Smooth muscle cell (in vitro differentiated cells): ENCODE measurements around the gene C16orf78. TPM values are rescaled to one million over a fixed set of nuclear protein-coding genes. Genes with fewer than 3 reads are reported as not detected.

ENCODE experiments used
- DNase-seq: peaks from one replicate; lab custom pipeline; 2025; ENCODE audit not compliant: unreplicated experiment; lab: John Stamatoyannopoulos, UW
- H2AFZ ChIP-seq: fragments of 200-600 bp; sonication (generic); 2 replicates; pipeline ENCODE4 v1.6.0; 2016; ENCODE audit warnings: antibody characterized with exemption, low read depth, mild to moderate bottlenecking
- H3F3A ChIP-seq: fragments of 200-600 bp; sonication (generic); 2 replicates; pipeline ENCODE4 v1.6.0; 2017; ENCODE audit warnings: antibody characterized with exemption, low read depth
- H3K27ac ChIP-seq: fragments of 200-600 bp; sonication (generic); 2 replicates; pipeline ENCODE4 v1.5.1; 2016; ENCODE audit warnings: low read depth, mild to moderate bottlenecking
- H3K27me3 ChIP-seq: fragments of 200-600 bp; sonication (generic); 2 replicates; pipeline ENCODE4 v1.6.1; 2016; ENCODE audit warnings: low read depth, mild to moderate bottlenecking
- H3K36me3 ChIP-seq: fragments of 200-600 bp; sonication (generic); 2 replicates; pipeline ENCODE4 v1.5.1; 2016; ENCODE audit warnings: low read depth
- H3K4me1 ChIP-seq: fragments of 200-600 bp; sonication (generic); 2 replicates; pipeline ENCODE4 v1.5.1; 2016; ENCODE audit warnings: low read depth
- H3K4me2 ChIP-seq: fragments of 200-600 bp; sonication (generic); 2 replicates; pipeline ENCODE4 v1.6.0; 2016; ENCODE audit warnings: mild to moderate bottlenecking
- H3K4me3 ChIP-seq: fragments of 200-600 bp; sonication (generic); 2 replicates; pipeline ENCODE4 v1.5.1; 2016; ENCODE audit warnings: mild to moderate bottlenecking
- H3K79me2 ChIP-seq: fragments of 200-600 bp; sonication (generic); 2 replicates; pipeline ENCODE4 v1.6.0; 2016; ENCODE audit warnings: low read depth, mild to moderate bottlenecking
- H3K9ac ChIP-seq: fragments of 200-600 bp; sonication (generic); 2 replicates; pipeline ENCODE4 v1.6.0; 2016; ENCODE audit warnings: low read depth
- H3K9me3 ChIP-seq: fragments of 200-600 bp; sonication (generic); replicated peaks from 2 replicates; pipeline ENCODE4 v1.5.1; 2016; ENCODE audit warnings: low read depth
- H4K20me1 ChIP-seq: fragments of 200-600 bp; sonication (generic); 2 replicates; pipeline ENCODE4 v1.6.0; 2016; ENCODE audit warnings: low read depth
- WGBS: methylation state at CpG from one replicate; pipeline ENCODE4 v1.1.7; 2016; ENCODE audit warnings: low lambda C conversion rate; 5-methylcytosine and 5-hydroxymethylcytosine counted together
- polyA plus RNA-seq: library from polyadenylated mRNA; unstranded; fragments of >200 nt; fragmentation: Nextera tagmentation; extraction: Ambion mirVana; gene quantifications from 2 replicates; pipeline ENCODE4 v1.2.1, GENCODE V29; 2016
- total RNA-seq: library from RNA; depleted of rRNA; stranded (reverse); fragments of >200 nt; gene quantifications from 2 replicates; pipeline ENCODE4 v1.2.3, GENCODE V29; 2014
- TF ChIP-seq, protein P1 (sequence below): fragments of 200-600 bp; sonication (generic); IDR thresholded peaks from 2 replicates; pipeline ENCODE4 v1.5.1; 2017; ENCODE audit warnings: borderline replicate concordance, mild to moderate bottlenecking, antibody characterized with exemption; ENCODE audit not compliant: insufficient read depth, poor library complexity, severe bottlenecking

C16orf78 gene
- total and polyA plus RNA-seq, 2 experiments from 2014 or later = not detected

DNA sequence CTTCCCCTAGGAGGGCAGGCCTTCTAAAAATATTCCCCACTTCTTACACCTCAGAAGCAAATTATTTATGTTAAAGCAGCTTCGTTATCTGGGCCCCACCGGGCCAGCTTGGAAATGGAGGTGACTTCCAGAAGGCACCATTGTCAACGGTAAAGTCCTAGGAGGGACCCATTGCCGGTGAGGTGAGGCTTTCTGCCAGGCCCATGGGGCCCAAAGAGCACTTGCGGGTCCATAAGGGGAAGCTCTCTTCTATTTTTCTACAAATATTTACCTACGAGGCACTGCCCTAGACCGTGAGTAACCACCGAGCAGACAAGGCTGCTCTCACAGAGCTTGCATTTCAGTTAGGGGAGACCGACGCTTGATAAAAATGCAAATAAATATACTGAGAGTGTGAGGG lies 41.5 kb downstream of the C16orf78 start:
- no peak for DNase-seq
- H3F3A ChIP-seq = no peaks in the 10 kb centered on the region

DNA sequence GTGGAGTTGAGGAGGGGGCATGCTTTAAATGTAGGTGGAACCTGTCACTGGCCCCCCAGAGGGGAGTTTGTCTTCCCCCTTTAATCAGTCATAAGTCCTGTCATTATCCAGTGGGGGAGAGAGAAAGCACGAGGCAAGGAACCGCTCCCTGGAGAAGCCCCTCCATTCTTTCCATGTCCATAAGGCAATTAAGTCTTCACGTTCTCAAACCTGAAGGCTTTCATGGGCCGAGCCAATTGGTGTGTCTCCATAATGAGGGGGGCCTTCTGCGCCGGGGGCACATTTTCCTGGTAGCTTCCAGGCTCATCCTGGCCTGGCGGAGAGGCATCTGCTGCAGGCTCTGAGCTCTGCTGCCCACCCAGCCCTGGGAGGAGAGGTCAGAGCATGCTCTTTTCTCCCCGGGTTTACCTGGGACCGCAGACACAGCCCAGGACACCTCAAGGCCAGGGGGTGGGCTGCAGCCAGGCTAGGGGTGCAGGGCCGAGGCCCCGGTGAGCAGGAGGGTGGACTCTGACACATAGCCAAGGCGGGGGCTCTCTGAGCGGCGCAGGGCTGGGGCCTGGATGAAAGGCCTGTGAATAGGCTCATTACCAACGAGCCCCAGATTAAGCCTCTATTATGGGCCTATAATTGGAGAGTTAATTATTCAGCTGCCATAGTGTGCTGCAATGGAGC lies 42.5 kb downstream of the C16orf78 start:
- Histone ChIP-seq H3F3A (no peaks in the 10 kb centered on the region), H3K9me3 (no peaks in the 10 kb centered on the region), H3K4me2 (no peak overlapping the region), H3K4me3 (no peak overlapping the region), H3K79me2 (no peaks in the 10 kb centered on the region), H3K27ac (no peak overlapping the region), H3K36me3 (no peaks in the 10 kb centered on the region), H3K4me1 (no peaks in the 10 kb centered on the region), H3K9ac (no peak overlapping the region), H4K20me1 (no peaks in the 10 kb centered on the region), H3K27me3 (no peaks in the 10 kb centered on the region), H2AFZ (no peak overlapping the region)
- TF ChIP-seq, protein P1, sequence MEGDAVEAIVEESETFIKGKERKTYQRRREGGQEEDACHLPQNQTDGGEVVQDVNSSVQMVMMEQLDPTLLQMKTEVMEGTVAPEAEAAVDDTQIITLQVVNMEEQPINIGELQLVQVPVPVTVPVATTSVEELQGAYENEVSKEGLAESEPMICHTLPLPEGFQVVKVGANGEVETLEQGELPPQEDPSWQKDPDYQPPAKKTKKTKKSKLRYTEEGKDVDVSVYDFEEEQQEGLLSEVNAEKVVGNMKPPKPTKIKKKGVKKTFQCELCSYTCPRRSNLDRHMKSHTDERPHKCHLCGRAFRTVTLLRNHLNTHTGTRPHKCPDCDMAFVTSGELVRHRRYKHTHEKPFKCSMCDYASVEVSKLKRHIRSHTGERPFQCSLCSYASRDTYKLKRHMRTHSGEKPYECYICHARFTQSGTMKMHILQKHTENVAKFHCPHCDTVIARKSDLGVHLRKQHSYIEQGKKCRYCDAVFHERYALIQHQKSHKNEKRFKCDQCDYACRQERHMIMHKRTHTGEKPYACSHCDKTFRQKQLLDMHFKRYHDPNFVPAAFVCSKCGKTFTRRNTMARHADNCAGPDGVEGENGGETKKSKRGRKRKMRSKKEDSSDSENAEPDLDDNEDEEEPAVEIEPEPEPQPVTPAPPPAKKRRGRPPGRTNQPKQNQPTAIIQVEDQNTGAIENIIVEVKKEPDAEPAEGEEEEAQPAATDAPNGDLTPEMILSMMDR = no peak
- no peak for DNase-seq
- 96% methylated on average over 15 of the region's 15 CpGs for WGBS

More for the DNA sequence above, 41.5 kb downstream of the C16orf78 start:
- H3K36me3 ChIP-seq = no peaks in the 10 kb centered on the region
- no peak overlapping the region for H3K4me2 ChIP-seq
- TF ChIP-seq, protein P1 = no peak
- H3K9me3 ChIP-seq = no peaks in the 10 kb centered on the region
- H3K4me3 ChIP-seq = no peak overlapping the region
- H3K27ac ChIP-seq = no peak overlapping the region
- no peak overlapping the region for H2AFZ ChIP-seq
- no peak overlapping the region for H3K9ac ChIP-seq
- H4K20me1 ChIP-seq = no peaks in the 10 kb centered on the region
- H3K27me3 ChIP-seq = no peaks in the 10 kb centered on the region
- H3K4me1 ChIP-seq = no peaks in the 10 kb centered on the region
- WGBS = 95% methylated on average over 10 of the region's 10 CpGs
- H3K79me2 ChIP-seq = no peaks in the 10 kb centered on the region

DNA sequence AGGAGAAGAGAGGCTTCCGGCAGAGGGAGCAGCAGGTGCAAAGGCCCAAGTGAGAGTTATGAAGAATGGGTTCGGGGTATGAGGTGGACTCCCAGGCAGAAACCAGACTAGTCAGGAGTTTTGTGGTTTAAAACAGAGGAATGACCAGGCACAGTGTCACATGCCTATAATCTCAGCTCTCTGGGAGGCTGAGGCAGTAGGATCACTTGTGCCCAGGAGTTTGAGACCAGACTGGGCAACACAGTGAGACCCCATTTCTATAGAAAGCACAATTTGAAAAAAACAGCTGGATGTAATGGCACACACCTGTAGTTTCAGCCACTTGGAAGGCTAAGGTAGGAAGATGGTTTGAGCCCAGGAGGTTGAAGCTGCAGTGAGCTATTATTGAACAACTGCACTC lies 43.8 kb downstream of the C16orf78 start:
- DNase-seq = no peak
- H3K4me1 ChIP-seq = no peaks in the 10 kb centered on the region
- 100% methylated on average over 2 of the region's 2 CpGs for WGBS
- no peak overlapping the region for H3K27ac ChIP-seq
- no peaks in the 10 kb centered on the region for H4K20me1 ChIP-seq
- no peak overlapping the region for H2AFZ ChIP-seq
- H3K27me3 ChIP-seq = no peaks in the 10 kb centered on the region
- TF ChIP-seq, protein P1 = no peak
- no peaks in the 10 kb centered on the region for H3K36me3 ChIP-seq
- no peaks in the 10 kb centered on the region for H3K79me2 ChIP-seq
- H3K9ac ChIP-seq = no peak overlapping the region
- no peaks in the 10 kb centered on the region for H3K9me3 ChIP-seq
- H3F3A ChIP-seq = no peaks in the 10 kb centered on the region
- no peak overlapping the region for H3K4me3 ChIP-seq
- H3K4me2 ChIP-seq = no peak overlapping the region

- no peak overlapping the region for H3K9ac ChIP-seq
- no peak overlapping the region for H2AFZ ChIP-seq
- no peaks in the 10 kb centered on the region for H3K79me2 ChIP-seq
- TF ChIP-seq, protein P1 = no peak
- H3K4me3 ChIP-seq = no peak overlapping the region
- WGBS = 88% methylated on average over 13 of the region's 13 CpGs
- H3F3A ChIP-seq = no peaks in the 10 kb centered on the region
- H3K27ac ChIP-seq = no peak overlapping the region
- no peaks in the 10 kb centered on the region for H3K36me3 ChIP-seq
- no peaks in the 10 kb centered on the region for H3K9me3 ChIP-seq
- no peak overlapping the region for H3K4me2 ChIP-seq
- no peak for DNase-seq
- no peaks in the 10 kb centered on the region for H3K4me1 ChIP-seq
- H3K27me3 ChIP-seq = no peaks in the 10 kb centered on the region
- no peaks in the 10 kb centered on the region for H4K20me1 ChIP-seq
These were observed 45.4 kb downstream of the C16orf78 start for GRCh38 chr16:49419006-49419405.
